Prostate gland (tissue), 2 donors: ENCODE data around the gene DNAI2. TPM values are rescaled to one million over a fixed set of nuclear protein-coding genes. Genes with fewer than 3 reads are reported as not detected.

Experiments
- DNase-seq: peaks from one replicate; pipeline ENCODE4 v3.0.0-alpha.2; 2019; ENCODE audit warnings: low spot score
- H3K27ac ChIP-seq, 2 donors: fragments of 200-600 bp; sonication (generic); 2 replicates each; pipeline ENCODE4 v1.5.1; 2017 to 2019
- H3K27me3 ChIP-seq: fragments of 200-600 bp; sonication (generic); replicated peaks from 2 replicates; pipeline ENCODE4 v1.5.1; 2019; ENCODE audit not compliant: insufficient read depth
- H3K36me3 ChIP-seq, 2 donors: fragments of 200-600 bp; sonication (generic); 1 replicate in 1 of 2; 2 replicates in 1 of 2; pipeline versions ENCODE4 v1.5.1 to v1.8.1; 2017 to 2019
- H3K4me1 ChIP-seq: fragments of 200-600 bp; sonication (generic); replicated peaks from 2 replicates; pipeline ENCODE4 v1.5.1; 2019
- H3K4me3 ChIP-seq, 2 donors: fragments of 200-600 bp; sonication (generic); 2 replicates each; pipeline ENCODE4 v1.5.1; 2017 to 2019
- H3K9me3 ChIP-seq: fragments of 200-600 bp; sonication (generic); 2 replicates; pipeline ENCODE4 v1.5.1; 2017
- CTCF ChIP-seq, 4 experiments: fragments of 200-600 bp in 2 of 4; fragments of 450-650 bp in 2 of 4; sonication (generic) in 2 of 4; IDR thresholded peaks; 1 replicate in 3 of 4; 2 replicates in 1 of 4; pipeline ENCODE4 v1.5.1; 2016 to 2019; ENCODE audit warnings: antibody characterized with exemption in 4 of 4, mild to moderate bottlenecking in 2 of 4, moderate library complexity in 2 of 4
- POLR2A ChIP-seq: fragments of 450-650 bp; IDR thresholded peaks from one replicate; pipeline ENCODE4 v1.6.1; 2016; ENCODE audit warnings: antibody characterized with exemption, mild to moderate bottlenecking
- POLR2AphosphoS5 ChIP-seq: sonication (generic); formaldehyde crosslinking; IDR thresholded peaks from one replicate; pipeline ENCODE4 v1.6.1; 2017; ENCODE audit warnings: antibody characterized with exemption
- WGBS: methylation state at CpG from one replicate; pipeline ENCODE4 v1.1.5; 2018; 5-methylcytosine and 5-hydroxymethylcytosine counted together
- intact Hi-C: fragments of 100-400 bp; cut with DNase I; formaldehyde crosslinking; loops from one replicate; pipeline ENCODE4 v1.14.2; 2022
- total RNA-seq, 2 donors: library from RNA; depleted of rRNA; stranded (reverse); fragments of >200 nt; gene quantifications; one replicate each; pipeline ENCODE4 v1.1.0, GENCODE V29; 2016

The DNAI2 gene
- total RNA-seq, 2 donors from 2014 or later, result 4.3 TPM; not detected in 1

DNA sequence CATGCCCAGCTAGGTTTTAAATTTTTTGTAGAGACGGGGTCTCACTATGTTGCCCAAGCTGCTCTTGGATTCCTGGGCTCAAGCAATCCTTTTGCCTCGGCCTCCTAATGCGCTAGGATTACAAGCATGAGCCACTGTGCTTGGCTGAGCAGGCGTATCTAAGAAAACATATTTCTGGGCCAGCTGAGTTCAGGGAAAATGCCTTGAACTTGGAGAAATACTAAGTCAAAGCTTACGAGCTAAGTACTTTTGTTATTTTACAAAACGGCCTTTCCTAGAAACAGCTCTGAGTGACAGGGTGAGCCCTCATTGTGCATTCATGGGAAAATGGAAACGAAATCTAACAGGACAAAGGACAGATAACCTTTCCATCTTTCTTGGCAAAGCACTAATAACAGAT is 24.7 kb downstream of the DNAI2 start:
- 79% methylated on average over 7 of the region's 7 CpGs for WGBS
- no peak overlapping the region for H3K27ac ChIP-seq

GRCh38 chr17:74299226-74300009 is 25.4 kb downstream of the DNAI2 start:
- DNase-seq, result no peak
- intact Hi-C loops, result loop anchor here (5.0 kb wide), 1 partner anchor 87 kb away; the partner anchor contains the start of gene TTYH2
- no peak overlapping the region for H3K27ac ChIP-seq
- TF ChIP-seq POLR2A (no peak), CTCF (IDR thresholded peaks at IDR 0.05) (no peak), POLR2AphosphoS5 (no peak)
- no peaks in the 10 kb centered on the region for H3K4me1 ChIP-seq
- H3K27me3 ChIP-seq, result no peaks in the 10 kb centered on the region
- no peaks in the 10 kb centered on the region for H3K36me3 ChIP-seq
- H3K4me3 ChIP-seq, result no peak overlapping the region
- H3K9me3 ChIP-seq, result no peaks in the 10 kb centered on the region
- 80% methylated on average over 11 of the region's 11 CpGs for WGBS

More for the DNA sequence above, 24.7 kb downstream of the DNAI2 start:
- no peaks in the 10 kb centered on the region for H3K4me1 ChIP-seq
- no peak for TF ChIP-seq POLR2A
- TF ChIP-seq CTCF (IDR thresholded peaks at IDR 0.05), result no peak
- TF ChIP-seq POLR2AphosphoS5, result no peak
- intact Hi-C loops, result loop anchor here (5.0 kb wide), 1 partner anchor 86 kb away; the partner anchor contains the start of gene TTYH2
- H3K27me3 ChIP-seq, result no peaks in the 10 kb centered on the region
- H3K9me3 ChIP-seq, result no peaks in the 10 kb centered on the region
- H3K4me3 ChIP-seq, result no peak overlapping the region
- no peaks in the 10 kb centered on the region for H3K36me3 ChIP-seq
- no peak for DNase-seq

- 94% methylated on average over 8 of the region's 8 CpGs for WGBS
- TF ChIP-seq POLR2AphosphoS5 (no peak), POLR2A (no peak)
These were observed 29.3 kb downstream of the DNAI2 start for GRCh38 chr17:74303305-74303704.

GRCh38 chr17:74304184-74304583 is 30.1 kb downstream of the DNAI2 start:
- no peaks in the 10 kb centered on the region for H3K36me3 ChIP-seq
- H3K4me3 ChIP-seq, result no peak overlapping the region
- WGBS, result 82% methylated on average over 5 of the region's 5 CpGs
- H3K27ac ChIP-seq, result no peak overlapping the region
- H3K9me3 ChIP-seq, result no peaks in the 10 kb centered on the region
- no peaks in the 10 kb centered on the region for H3K27me3 ChIP-seq
- TF ChIP-seq CTCF (IDR thresholded peaks at IDR 0.05) (no peak), POLR2A (no peak), POLR2AphosphoS5 (no peak)
- intact Hi-C loops, result no loop called here
- no peaks in the 10 kb centered on the region for H3K4me1 ChIP-seq
- DNase-seq, result no peak

More at GRCh38 chr17:74303305-74303704, 29.3 kb downstream of the DNAI2 start:
- intact Hi-C loops, result no loop called here
- no peak for DNase-seq
- Histone ChIP-seq H3K27me3 (no peaks in the 10 kb centered on the region), H3K9me3 (no peaks in the 10 kb centered on the region), H3K27ac (no peak overlapping the region), H3K4me3 (no peak overlapping the region), H3K4me1 (no peaks in the 10 kb centered on the region), H3K36me3 (no peaks in the 10 kb centered on the region)

- WGBS, result 79% methylated on average over 10 of the region's 10 CpGs
- H3K4me1 ChIP-seq, result no peaks in the 10 kb centered on the region
- H3K4me3 ChIP-seq, result no peak overlapping the region
- no peaks in the 10 kb centered on the region for H3K36me3 ChIP-seq
- DNase-seq, result no peak
- no peaks in the 10 kb centered on the region for H3K27me3 ChIP-seq
- intact Hi-C loops, result no loop called here
- TF ChIP-seq POLR2AphosphoS5 (no peak), POLR2A (no peak), CTCF (IDR thresholded peaks at IDR 0.05) (no peak)
- H3K9me3 ChIP-seq, result no peaks in the 10 kb centered on the region
- H3K27ac ChIP-seq, result no peak overlapping the region
These were observed 32.0 kb downstream of the DNAI2 start for GRCh38 chr17:74305865-74306654.
